ENCODE results near the gene PITRM1. TPM values are rescaled to one million over a fixed set of nuclear protein-coding genes. Genes with fewer than 3 reads are reported as not detected.

PITRM1 gene
- total RNA-seq, 2 donors from 2014 or later: 45.3 to 50.2 TPM

DNA sequence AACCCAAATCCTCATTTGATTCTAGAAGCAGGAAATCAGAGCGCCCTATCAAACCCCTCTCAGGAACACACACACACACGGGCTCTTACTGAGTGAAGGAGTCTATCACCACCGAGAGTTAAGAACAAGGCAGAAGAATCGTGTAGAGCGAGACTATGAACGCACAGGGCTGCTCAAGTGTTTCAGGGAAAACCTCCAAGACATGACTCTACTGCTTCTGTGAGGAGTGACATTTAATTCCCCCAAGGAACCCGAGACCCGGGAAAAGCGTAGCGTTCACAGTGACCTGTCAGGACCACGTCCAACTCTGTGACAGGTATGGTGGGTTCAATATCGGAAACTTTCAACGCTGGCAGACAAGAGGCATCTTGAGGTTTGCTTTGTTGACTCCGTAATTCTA lies 21.6 kb downstream of the PITRM1 start:
- Mint-ChIP-seq H3K27ac (no peak overlapping the region), H3K4me3 (no peak overlapping the region), H3K9me3 (no peaks in the 10 kb centered on the region), H3K4me1 (no peaks in the 10 kb centered on the region), H3K27me3 (ENCODE audit: insufficient read depth) (no peaks in the 10 kb centered on the region), H3K36me3 (ENCODE audit: low read depth) (peaks cover 59% of the 10 kb centered on the region)
- Histone ChIP-seq H3K4me1 (ENCODE audit: control insufficient read depth, insufficient read depth, low read length) (no peaks in the 10 kb centered on the region), H3K36me3 (ENCODE audit: control insufficient read depth, insufficient read depth, low read length) (peaks cover 75% of the 10 kb centered on the region), H3K9me3 (ENCODE audit: control insufficient read depth, low read length) (no peaks in the 10 kb centered on the region), H3K9ac (ENCODE audit: extremely low read depth, low read length, poor library complexity, severe bottlenecking) (no peak overlapping the region), H3K27ac (ENCODE audit: low read depth, low read length) (no peak overlapping the region), H3K4me3 (ENCODE audit: low read length) (no peak overlapping the region), H3K27me3 (ENCODE audit: control insufficient read depth, insufficient read depth, low read length, poor library complexity, severe bottlenecking) (no peaks in the 10 kb centered on the region)
- DNase-seq: no peak
- 91 to 93% methylated on average over 14 of the region's 14 CpGs for WGBS, 2 experiments (ENCODE audit: insufficient coverage in 1 of 2, insufficient read length in 1 of 2)
- TF ChIP-seq, protein P1, sequence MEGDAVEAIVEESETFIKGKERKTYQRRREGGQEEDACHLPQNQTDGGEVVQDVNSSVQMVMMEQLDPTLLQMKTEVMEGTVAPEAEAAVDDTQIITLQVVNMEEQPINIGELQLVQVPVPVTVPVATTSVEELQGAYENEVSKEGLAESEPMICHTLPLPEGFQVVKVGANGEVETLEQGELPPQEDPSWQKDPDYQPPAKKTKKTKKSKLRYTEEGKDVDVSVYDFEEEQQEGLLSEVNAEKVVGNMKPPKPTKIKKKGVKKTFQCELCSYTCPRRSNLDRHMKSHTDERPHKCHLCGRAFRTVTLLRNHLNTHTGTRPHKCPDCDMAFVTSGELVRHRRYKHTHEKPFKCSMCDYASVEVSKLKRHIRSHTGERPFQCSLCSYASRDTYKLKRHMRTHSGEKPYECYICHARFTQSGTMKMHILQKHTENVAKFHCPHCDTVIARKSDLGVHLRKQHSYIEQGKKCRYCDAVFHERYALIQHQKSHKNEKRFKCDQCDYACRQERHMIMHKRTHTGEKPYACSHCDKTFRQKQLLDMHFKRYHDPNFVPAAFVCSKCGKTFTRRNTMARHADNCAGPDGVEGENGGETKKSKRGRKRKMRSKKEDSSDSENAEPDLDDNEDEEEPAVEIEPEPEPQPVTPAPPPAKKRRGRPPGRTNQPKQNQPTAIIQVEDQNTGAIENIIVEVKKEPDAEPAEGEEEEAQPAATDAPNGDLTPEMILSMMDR (conservative IDR thresholded peaks at IDR 0.05): no peak

- peaks cover 75% of the 10 kb centered on the region for H3K36me3 ChIP-seq (ENCODE audit: control insufficient read depth, insufficient read depth, low read length)
- no peak for DNase-seq
- H3K4me3 Mint-ChIP-seq: no peak overlapping the region
- H3K27me3 ChIP-seq (ENCODE audit: control insufficient read depth, insufficient read depth, low read length, poor library complexity, severe bottlenecking): no peaks in the 10 kb centered on the region
- H3K9ac ChIP-seq (ENCODE audit: extremely low read depth, low read length, poor library complexity, severe bottlenecking): no peak overlapping the region
- no peaks in the 10 kb centered on the region for H3K4me1 Mint-ChIP-seq
- TF ChIP-seq, protein P1 (conservative IDR thresholded peaks at IDR 0.05): no peak
- no peak overlapping the region for H3K27ac Mint-ChIP-seq
- peaks cover 62% of the 10 kb centered on the region for H3K36me3 Mint-ChIP-seq (ENCODE audit: low read depth)
- WGBS, 2 experiments (ENCODE audit: insufficient coverage in 1 of 2, insufficient read length in 1 of 2): 90 to 96% methylated on average over 4 to 13 of the region's 13 CpGs
- no peak overlapping the region for H3K27ac ChIP-seq (ENCODE audit: low read depth, low read length)
- no peaks in the 10 kb centered on the region for H3K9me3 ChIP-seq (ENCODE audit: control insufficient read depth, low read length)
- H3K9me3 Mint-ChIP-seq: no peaks in the 10 kb centered on the region
- H3K4me1 ChIP-seq (ENCODE audit: control insufficient read depth, insufficient read depth, low read length): no peaks in the 10 kb centered on the region
- no peak overlapping the region for H3K4me3 ChIP-seq (ENCODE audit: low read length)
- no peaks in the 10 kb centered on the region for H3K27me3 Mint-ChIP-seq (ENCODE audit: insufficient read depth)
These were observed 22.2 kb downstream of the PITRM1 start for GRCh38 chr10:3150366-3150765.

DNA sequence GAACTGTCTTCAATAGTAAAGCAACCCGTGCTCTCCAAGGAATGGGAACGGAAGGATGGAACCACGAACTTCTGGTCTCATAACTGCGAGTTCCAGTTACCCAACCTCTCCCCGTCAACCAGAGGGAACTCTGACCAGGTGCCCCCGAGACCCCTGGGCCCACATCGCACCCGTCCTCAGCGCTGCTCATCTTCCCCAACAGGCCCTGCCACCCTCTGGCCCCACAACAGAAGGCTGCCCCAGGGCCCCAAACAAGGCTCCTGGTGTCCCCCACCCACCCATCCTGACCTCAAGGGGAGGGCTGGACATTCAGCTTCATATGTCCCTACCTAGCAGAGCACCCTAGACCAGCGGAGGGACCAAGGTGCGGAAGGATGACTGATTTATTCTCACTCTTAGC lies 22.7 kb downstream of the PITRM1 start:
- H3K4me1 Mint-ChIP-seq: no peaks in the 10 kb centered on the region
- DNase-seq: no peak
- TF ChIP-seq, protein P1 (conservative IDR thresholded peaks at IDR 0.05): no peak
- no peak overlapping the region for H3K4me3 Mint-ChIP-seq
- WGBS, 2 experiments (ENCODE audit: insufficient coverage in 1 of 2, insufficient read length in 1 of 2): 84 to 98% methylated on average over 6 to 11 of the region's 11 CpGs
- H3K36me3 Mint-ChIP-seq (ENCODE audit: low read depth): peaks cover 62% of the 10 kb centered on the region
- H3K9me3 ChIP-seq (ENCODE audit: control insufficient read depth, low read length): no peaks in the 10 kb centered on the region
- no peak overlapping the region for H3K27ac Mint-ChIP-seq
- no peaks in the 10 kb centered on the region for H3K9me3 Mint-ChIP-seq
- no peaks in the 10 kb centered on the region for H3K27me3 Mint-ChIP-seq (ENCODE audit: insufficient read depth)
- no peaks in the 10 kb centered on the region for H3K27me3 ChIP-seq (ENCODE audit: control insufficient read depth, insufficient read depth, low read length, poor library complexity, severe bottlenecking)
- H3K36me3 ChIP-seq (ENCODE audit: control insufficient read depth, insufficient read depth, low read length): peaks cover 75% of the 10 kb centered on the region
- no peak overlapping the region for H3K27ac ChIP-seq (ENCODE audit: low read depth, low read length)
- H3K4me1 ChIP-seq (ENCODE audit: control insufficient read depth, insufficient read depth, low read length): no peaks in the 10 kb centered on the region
- no peak overlapping the region for H3K9ac ChIP-seq (ENCODE audit: extremely low read depth, low read length, poor library complexity, severe bottlenecking)
- H3K4me3 ChIP-seq (ENCODE audit: low read length): no peak overlapping the region
